Endothelial cell of umbilical vein (primary cell): ENCODE measurements around the gene TNKS1BP1. TPM values are rescaled to one million over a fixed set of nuclear protein-coding genes. Genes with fewer than 3 reads are reported as not detected.

ENCODE experiments used
- BruUV-seq: library from RNA; stranded (reverse); fragments of 400-500 nt; replicated peaks from 2 replicates; lab custom pipeline; 2021; lab: Mats Ljungman, UMichigan
- CTCF ChIA-PET: fragments of 300-600, 350-600 bp; sonication (Branson Sonifier 250); formaldehyde crosslinking; loops from one replicate; lab custom pipeline; 2021; ENCODE audit warnings: antibody characterized with exemption, inconsistent platforms; lab: Charles Lee
- POLR2A ChIA-PET: fragments of 300-600, 350-600 bp; sonication (Branson Sonifier 250); formaldehyde crosslinking; loops from one replicate; lab custom pipeline; 2021; ENCODE audit warnings: antibody characterized with exemption, inconsistent platforms; lab: Charles Lee
- DNase-seq: peaks from one replicate; pipeline ENCODE4 v3.0.0-alpha.2; 2011; ENCODE audit warnings: low read depth, low spot score
- FAIRE-seq: peaks from 2 replicates; lab custom pipeline; 2011; peaks lifted over from hg19 to GRCh38; lab: Jason Lieb, UNC
- H2AFZ ChIP-seq: 2 replicates; pipeline ENCODE4 v1.6.0; 2012; ENCODE audit warnings: low read depth, low read length, control low read depth, inconsistent platforms
- H3K27ac ChIP-seq: 2 replicates; pipeline ENCODE4 v1.5.1; 2011; ENCODE audit warnings: low read depth, mild to moderate bottlenecking, control low read depth, low read length, moderate library complexity; ENCODE audit not compliant: insufficient read depth
- H3K27me3 ChIP-seq, 2 experiments: 2 replicates each; pipeline versions ENCODE4 v1.6.0 to v1.6.1; 2011; ENCODE audit warnings: low read length in 2 of 2, mixed read lengths in 1 of 2; ENCODE audit not compliant: control insufficient read depth in 2 of 2, insufficient read depth in 2 of 2
- H3K36me3 ChIP-seq, 2 experiments: 2 replicates in 1 of 2; 3 replicates in 1 of 2; pipeline ENCODE4 v1.5.1; 2011; ENCODE audit warnings: low read length in 2 of 2, mild to moderate bottlenecking in 1 of 2, moderate library complexity in 1 of 2; ENCODE audit not compliant: control insufficient read depth in 2 of 2, insufficient read depth in 2 of 2; ENCODE audit errors: extremely low read depth in 1 of 2
- H3K4me1 ChIP-seq: 3 replicates; pipeline ENCODE4 v1.5.1; 2011; ENCODE audit warnings: mild to moderate bottlenecking, low read length; ENCODE audit not compliant: control insufficient read depth, insufficient read depth; ENCODE audit errors: extremely low read depth
- H3K4me2 ChIP-seq: 2 replicates; pipeline ENCODE4 v1.6.1; 2011; ENCODE audit warnings: low read length, control low read depth, mixed read lengths; ENCODE audit not compliant: insufficient read depth
- H3K4me3 ChIP-seq, 3 experiments: fragments of 200-600 bp in 1 of 3; sonication (generic), shearing (Covaris generic) in 1 of 3; replicated peaks in 1 of 3; 2 replicates each; pipeline ENCODE4 v1.5.1; 2011 to 2016; ENCODE audit warnings: control low read depth in 3 of 3, low read length in 3 of 3, mild to moderate bottlenecking in 2 of 3, inconsistent platforms in 1 of 3, low read depth in 1 of 3, moderate library complexity in 1 of 3; ENCODE audit not compliant: insufficient read depth in 1 of 3
- H3K79me2 ChIP-seq: 2 replicates; pipeline ENCODE4 v1.6.0; 2012; ENCODE audit warnings: low read length, inconsistent platforms; ENCODE audit not compliant: control insufficient read depth, insufficient read depth
- H3K9ac ChIP-seq: replicated peaks from 2 replicates; pipeline ENCODE3; 2011; ENCODE audit warnings: low read length, control low read depth; ENCODE audit not compliant: insufficient read depth; ENCODE audit errors: extremely low read depth
- H3K9me1 ChIP-seq: replicated peaks from 3 replicates; pipeline ENCODE4 v1.6.0; 2011; ENCODE audit warnings: mild to moderate bottlenecking, low read length; ENCODE audit not compliant: control insufficient read depth, insufficient read depth; ENCODE audit errors: extremely low read depth
- H3K9me3 ChIP-seq: replicated peaks from 2 replicates; pipeline ENCODE4 v1.5.1; 2012; ENCODE audit warnings: low read length, inconsistent platforms; ENCODE audit not compliant: control insufficient read depth, insufficient read depth
- H4K20me1 ChIP-seq: replicated peaks from 2 replicates; pipeline ENCODE3; 2011; ENCODE audit warnings: mild to moderate bottlenecking, low read length; ENCODE audit not compliant: control insufficient read depth, insufficient read depth; ENCODE audit errors: extremely low read depth
- CTCF ChIP-seq, 2 donors: IDR thresholded peaks; 1 replicate in 1 of 2; 2 replicates in 1 of 2; pipeline ENCODE4 v1.5.1; 2011; ENCODE audit warnings: low read length in 2 of 2, mild to moderate bottlenecking in 2 of 2, moderate library complexity in 2 of 2, control low read depth in 1 of 2, inconsistent platforms in 1 of 2, low read depth in 1 of 2; ENCODE audit not compliant: insufficient read depth in 1 of 2; ENCODE audit errors: extremely low read depth in 1 of 2
- EZH2 ChIP-seq: IDR thresholded peaks from 2 replicates; pipeline ENCODE4 v1.6.1; 2012; ENCODE audit warnings: borderline replicate concordance, low read depth, mild to moderate bottlenecking, moderate library complexity, low read length, inconsistent platforms; ENCODE audit not compliant: severe bottlenecking
- FOS ChIP-seq: IDR thresholded peaks from 2 replicates; pipeline ENCODE4 v1.6.1; 2011; ENCODE audit warnings: mild to moderate bottlenecking, low read length, moderate library complexity, borderline replicate concordance; ENCODE audit not compliant: insufficient read depth
- GATA2 ChIP-seq: IDR thresholded peaks from 2 replicates; pipeline ENCODE4 v1.7.0; 2011; ENCODE audit warnings: low read depth, mild to moderate bottlenecking, moderate library complexity, mixed read lengths, low read length; ENCODE audit not compliant: insufficient read length, insufficient read depth
- JUN ChIP-seq: IDR thresholded peaks from 2 replicates; pipeline ENCODE4 v1.6.1; 2011; ENCODE audit warnings: borderline replicate concordance, low read depth; ENCODE audit not compliant: insufficient read length, insufficient read depth
- MAX ChIP-seq: IDR thresholded peaks from 2 replicates; pipeline ENCODE4 v1.6.1; 2011; ENCODE audit not compliant: insufficient read depth, insufficient read length
- MYC ChIP-seq: IDR thresholded peaks from one replicate; pipeline ENCODE4 v1.6.1; 2011; ENCODE audit warnings: mild to moderate bottlenecking, low read depth, low read length
- POLR2A ChIP-seq: IDR thresholded peaks from 2 replicates; pipeline ENCODE4 v1.6.1; 2012; ENCODE audit warnings: low read depth, mild to moderate bottlenecking, control low read depth, low read length
- POLR2AphosphoS5 ChIP-seq: IDR thresholded peaks from 2 replicates; pipeline ENCODE4 v1.6.1; 2012; ENCODE audit warnings: low read depth, mild to moderate bottlenecking, control low read depth, low read length, moderate library complexity; ENCODE audit not compliant: insufficient read depth
- dilution Hi-C: fragments of 300-500 bp; cut with MboI; formaldehyde crosslinking; loops from one replicate; pipeline ENCODE4 v1.15.0; 2019; ENCODE audit warnings: low sequenced_read_pairs; ENCODE audit not compliant: extremely low pct_ligation_motif_present
- intact Hi-C: fragments of 100-400 bp; cut with micrococcal nuclease; formaldehyde crosslinking; loops from one replicate; pipeline ENCODE4 v1.10.0; 2022
- polyA plus RNA-seq, 4 experiments: library from polyadenylated mRNA; depleted of rRNA in 3 of 4; stranded (reverse) in 3 of 4; unstranded in 1 of 4; fragments of >200 nt; gene quantifications; 2 replicates each; pipeline versions ENCODE4 v1.2.1 to v1.2.3, GENCODE V29; 2011 to 2012; ENCODE audit warnings: missing spikeins in 1 of 4
- total RNA-seq: library from RNA; stranded (reverse); gene quantifications from 2 replicates; pipeline ENCODE4 v1.2.3, GENCODE V29; 2021

Gene TNKS1BP1
- total and polyA plus RNA-seq, 2 donors (not counting 3 experiments of a cell fraction or from before 2014, with no cell fraction given), result 54.6 to 111 TPM

GRCh38 chr11:57360991-57361390 lies 36.2 kb upstream of the TNKS1BP1 start:
- no peak for FAIRE-seq
- no peak for TF ChIP-seq JUN
- TF ChIP-seq MYC, result no peak
- TF ChIP-seq GATA2, result no peak
- no peak for TF ChIP-seq FOS
- TF ChIP-seq POLR2AphosphoS5, result no peak
- no peak for TF ChIP-seq MAX
- no peak for TF ChIP-seq EZH2
- no peak for TF ChIP-seq CTCF (IDR thresholded peaks at IDR 0.05; ENCODE audit: extremely low read depth in 1 of 2, insufficient read depth in 1 of 2, low read depth in 1 of 2, low read length in 2 of 2)
- no peak for TF ChIP-seq POLR2A

More at GRCh38 chr11:57360991-57361390, 36.2 kb upstream of the TNKS1BP1 start:
- H4K20me1 ChIP-seq, result no peaks in the 10 kb centered on the region
- dilution Hi-C loops, result no loop called here
- no peak overlapping the region for H3K4me3 ChIP-seq
- H3K27me3 ChIP-seq, result peaks cover 0 to 7% of the 10 kb centered on the region in 2 experiments
- no peaks in the 10 kb centered on the region for H3K79me2 ChIP-seq
- no peak overlapping the region for H2AFZ ChIP-seq
- no peak overlapping the region for H3K27ac ChIP-seq
- H3K9me3 ChIP-seq, result no peaks in the 10 kb centered on the region
- ChIA-PET CTCF (interaction anchor here (0.8 to 1.4 kb wide), 7 partner anchors 9 to 132 kb away, joined by 3 to 5 read pairs (median 3); partner anchors contain the start of gene RTN4RL2), POLR2A (no interaction called here)
- intact Hi-C loops, result no loop called here
- H3K4me1 ChIP-seq, result no peaks in the 10 kb centered on the region
- no peak for DNase-seq
- BruUV-seq, result no TSS peak
- H3K9me1 ChIP-seq, result no peaks in the 10 kb centered on the region
- H3K9ac ChIP-seq, result no peak overlapping the region
- H3K4me2 ChIP-seq, result no peak overlapping the region
- H3K36me3 ChIP-seq, result no peaks in the 10 kb centered on the region
